Psoas muscle (tissue), 8 donors: ENCODE results near the gene GALE. TPM values are rescaled to one million over a fixed set of nuclear protein-coding genes. Genes with fewer than 3 reads are reported as not detected.
"Not testable (repeated sequence)": the region's sequence is repeated elsewhere in the genome, so short reads cannot be mapped to it uniquely, and the experiment has no call there.

Experiments
- ATAC-seq, 4 donors: fragments of 200-7000 bp; cut with Tn5 transposase; one replicate each; pipeline ENCODE4 v1.9.1; 2020; ENCODE audit warnings: moderate library complexity in 3 of 4, mild to moderate bottlenecking in 2 of 4
- DNase-seq, 2 donors: peaks; one replicate each; pipeline ENCODE4 v3.0.0-alpha.2; 2020
- H3K27ac ChIP-seq: fragments of 200-600 bp; one replicate; pipeline ENCODE4 v1.8.0; 2022
- H3K27me3 ChIP-seq, 3 donors: fragments of 200-600 bp in 1 of 3; one replicate each; pipeline versions ENCODE4 v1.6.1 to v1.8.0; 2013 to 2022; ENCODE audit warnings: low read length in 2 of 3, mild to moderate bottlenecking in 2 of 3, moderate library complexity in 1 of 3; ENCODE audit not compliant: insufficient read depth in 3 of 3
- H3K36me3 ChIP-seq, 2 donors: fragments of 200-600 bp in 1 of 2; one replicate each; pipeline versions ENCODE4 v1.6.1 to v1.8.0; 2013 to 2022; ENCODE audit warnings: low read depth in 1 of 2, mild to moderate bottlenecking in 1 of 2, moderate library complexity in 1 of 2; ENCODE audit not compliant: insufficient read depth in 1 of 2
- H3K4me1 ChIP-seq: fragments of 200-600 bp; one replicate; pipeline ENCODE4 v1.8.0; 2022
- H3K4me3 ChIP-seq: fragments of 200-600 bp; one replicate; pipeline ENCODE4 v1.8.0; 2022; ENCODE audit warnings: mild to moderate bottlenecking
- H3K9me3 ChIP-seq: fragments of 200-600 bp; one replicate; pipeline ENCODE4 v1.8.0; 2022
- WGBS, 3 donors: extraction: QIAGEN DNeasy Blood & Tissue Kit; methylation state at CpG; one replicate each; pipeline versions ENCODE4 v1.1.6 to v1.1.7; 2013; 5-methylcytosine and 5-hydroxymethylcytosine counted together
- intact Hi-C, 2 donors: fragments of 100-400 bp; cut with DNase I; formaldehyde crosslinking; loops; one replicate each; pipeline versions ENCODE4 v1.11.0 to v1.14.2; 2022
- polyA plus RNA-seq, 3 donors: library from polyadenylated mRNA; stranded (reverse); fragments of 200-250 nt; gene quantifications; one replicate each; pipeline ENCODE4 v1.2.3, GENCODE V29; 2013
- total RNA-seq, 4 donors: library from RNA; stranded (reverse); fragmentation: NEBNext Ultra II Directional in 2 of 4; extraction: Animal tissue kit (Norgen Biotek cat#: 25700) in 2 of 4; gene quantifications; one replicate each; pipeline versions ENCODE4 v1.2.1 to v1.2.4, GENCODE V29; 2021 to 2023
- TF ChIP-seq, protein P1 (sequence below): fragments of 200-600 bp; IDR thresholded peaks from one replicate; pipeline ENCODE4 v1.8.0; 2022; ENCODE audit warnings: antibody characterized with exemption
- donor health status: healthy with polysubstance abuse.
- donor health status: DM: no; HTN: no; CAD: no; lungs with moderate emphysema.
- donor health status: Bipolar disorder and iron deficiency.
- donor health status: healthy.
- donor health status: DM: yes; HTN: yes; CAD: no.
- donor health status: DM: no; HTN: no; CAD: no.
- donor health status: DM: no; HTN: no; CAD: no.
- donor health status: DM: yes; HTN: yes; CAD: no.

The GALE gene
- total and polyA plus RNA-seq, 7 donors: 6.4 to 69.9 (median 7.7) TPM

DNA sequence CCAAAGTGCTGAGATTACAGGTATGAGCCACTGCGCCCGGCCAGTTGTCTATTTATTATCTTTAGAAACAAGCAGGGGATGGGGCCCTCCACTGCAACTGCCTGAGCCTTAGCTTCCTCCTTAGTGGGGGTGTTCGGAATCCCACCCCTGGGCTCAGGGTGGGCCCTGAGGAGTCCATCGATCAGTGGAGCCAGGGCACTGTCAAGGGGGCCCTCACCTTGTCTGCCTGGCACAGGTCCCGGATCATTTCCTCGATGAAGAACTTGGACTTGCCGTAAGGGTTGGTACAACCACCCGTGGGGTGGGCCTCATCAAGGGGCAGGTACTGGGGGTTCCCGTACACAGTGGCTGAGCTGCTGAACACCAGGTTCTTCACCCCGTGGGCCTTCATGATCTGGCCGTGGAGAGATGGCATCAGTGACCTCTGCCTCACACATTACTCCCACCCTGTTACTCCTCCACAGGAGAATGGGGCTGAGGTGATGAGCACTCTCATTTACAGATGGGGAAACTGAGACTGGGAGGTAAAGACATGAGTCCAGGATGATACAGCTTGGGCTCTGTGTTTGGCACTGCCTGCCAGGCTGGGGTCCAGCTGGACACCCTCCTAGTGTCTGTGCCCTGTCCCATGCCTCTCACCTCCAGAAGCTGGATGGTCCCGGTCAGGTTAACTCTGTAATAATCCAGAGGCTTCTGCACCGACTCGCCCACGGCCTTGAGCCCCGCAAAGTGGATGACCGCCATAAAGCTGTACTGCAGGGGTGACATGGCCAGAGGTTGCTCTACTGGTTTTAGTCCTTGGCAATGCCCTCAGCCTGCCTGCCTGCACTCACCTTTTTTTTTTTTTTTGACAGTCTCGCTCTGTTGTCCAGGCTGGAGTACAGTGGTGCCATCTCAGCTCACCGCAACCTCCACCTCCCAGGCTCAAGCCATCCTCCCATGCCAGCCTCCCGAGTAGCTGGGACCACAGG is 2.8 kb downstream of the GALE start:
- DNase-seq: no peak
- 67 to 78% (median 73%) methylated on average over 19 to 20 of the region's 20 CpGs for WGBS, 3 donors
- peaks cover 18% of the 10 kb centered on the region for H3K4me1 ChIP-seq
- no peak overlapping the region for H3K4me3 ChIP-seq
- no peak overlapping the region for H3K27ac ChIP-seq
- TF ChIP-seq, protein P1, sequence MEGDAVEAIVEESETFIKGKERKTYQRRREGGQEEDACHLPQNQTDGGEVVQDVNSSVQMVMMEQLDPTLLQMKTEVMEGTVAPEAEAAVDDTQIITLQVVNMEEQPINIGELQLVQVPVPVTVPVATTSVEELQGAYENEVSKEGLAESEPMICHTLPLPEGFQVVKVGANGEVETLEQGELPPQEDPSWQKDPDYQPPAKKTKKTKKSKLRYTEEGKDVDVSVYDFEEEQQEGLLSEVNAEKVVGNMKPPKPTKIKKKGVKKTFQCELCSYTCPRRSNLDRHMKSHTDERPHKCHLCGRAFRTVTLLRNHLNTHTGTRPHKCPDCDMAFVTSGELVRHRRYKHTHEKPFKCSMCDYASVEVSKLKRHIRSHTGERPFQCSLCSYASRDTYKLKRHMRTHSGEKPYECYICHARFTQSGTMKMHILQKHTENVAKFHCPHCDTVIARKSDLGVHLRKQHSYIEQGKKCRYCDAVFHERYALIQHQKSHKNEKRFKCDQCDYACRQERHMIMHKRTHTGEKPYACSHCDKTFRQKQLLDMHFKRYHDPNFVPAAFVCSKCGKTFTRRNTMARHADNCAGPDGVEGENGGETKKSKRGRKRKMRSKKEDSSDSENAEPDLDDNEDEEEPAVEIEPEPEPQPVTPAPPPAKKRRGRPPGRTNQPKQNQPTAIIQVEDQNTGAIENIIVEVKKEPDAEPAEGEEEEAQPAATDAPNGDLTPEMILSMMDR: no peak
- no peaks in the 10 kb centered on the region for H3K9me3 ChIP-seq
- no peaks in the 10 kb centered on the region for H3K27me3 ChIP-seq
- no peak for ATAC-seq
- peaks cover 0 to 38% of the 10 kb centered on the region in 2 donors for H3K36me3 ChIP-seq
- intact Hi-C loops: no loop called here

DNA sequence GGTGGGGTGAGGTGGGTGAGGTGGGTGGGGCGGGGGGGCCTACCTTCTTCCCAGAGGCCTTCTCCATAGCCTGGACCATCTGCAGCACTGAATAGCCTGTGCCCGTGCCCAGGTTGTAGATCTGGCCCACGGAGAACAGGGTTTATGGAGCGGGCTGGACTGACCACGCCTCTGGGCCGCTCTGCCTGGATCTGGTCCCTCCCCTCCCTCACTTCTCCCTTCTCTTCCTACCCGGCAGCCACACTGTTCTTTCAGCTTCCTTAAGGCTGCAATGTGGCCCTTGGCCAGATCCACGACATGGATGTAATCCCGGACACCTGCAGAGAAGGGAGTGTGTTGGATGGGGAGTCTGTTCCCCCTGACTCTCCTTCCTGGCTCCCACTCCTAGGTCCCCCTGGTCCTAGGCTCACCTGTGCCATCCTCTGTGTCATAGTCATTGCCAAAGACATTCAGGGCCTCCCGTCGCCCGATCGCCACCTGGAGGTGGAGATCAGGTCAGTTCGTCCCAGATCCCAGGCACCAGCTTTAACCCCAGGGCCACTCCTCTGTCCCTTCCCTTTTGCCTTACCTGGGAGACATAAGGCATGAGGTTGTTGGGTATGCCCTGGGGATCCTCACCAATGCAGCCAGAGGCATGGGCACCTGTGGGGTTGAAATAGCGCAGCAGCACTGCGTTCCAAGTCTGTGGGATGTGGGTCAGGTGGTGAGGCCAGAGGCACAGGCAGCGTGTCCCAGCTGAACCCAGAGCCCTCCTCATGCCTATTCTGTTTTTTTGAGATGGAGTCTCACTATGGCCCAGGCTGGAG is 3.9 kb downstream of the GALE start:
- TF ChIP-seq, protein P1: no peak
- intact Hi-C loops: no loop called here
- Histone ChIP-seq H3K27ac (no peak overlapping the region), H3K27me3 (no peaks in the 10 kb centered on the region), H3K4me3 (no peak overlapping the region), H3K4me1 (peaks cover 25% of the 10 kb centered on the region), H3K36me3 (peaks cover 0 to 32% of the 10 kb centered on the region in 2 donors), H3K9me3 (no peaks in the 10 kb centered on the region)
- DNase-seq (no peak), ATAC-seq (no peak)
- 58 to 66% (median 61%) methylated on average over 17 of the region's 17 CpGs for WGBS, 3 donors

DNA sequence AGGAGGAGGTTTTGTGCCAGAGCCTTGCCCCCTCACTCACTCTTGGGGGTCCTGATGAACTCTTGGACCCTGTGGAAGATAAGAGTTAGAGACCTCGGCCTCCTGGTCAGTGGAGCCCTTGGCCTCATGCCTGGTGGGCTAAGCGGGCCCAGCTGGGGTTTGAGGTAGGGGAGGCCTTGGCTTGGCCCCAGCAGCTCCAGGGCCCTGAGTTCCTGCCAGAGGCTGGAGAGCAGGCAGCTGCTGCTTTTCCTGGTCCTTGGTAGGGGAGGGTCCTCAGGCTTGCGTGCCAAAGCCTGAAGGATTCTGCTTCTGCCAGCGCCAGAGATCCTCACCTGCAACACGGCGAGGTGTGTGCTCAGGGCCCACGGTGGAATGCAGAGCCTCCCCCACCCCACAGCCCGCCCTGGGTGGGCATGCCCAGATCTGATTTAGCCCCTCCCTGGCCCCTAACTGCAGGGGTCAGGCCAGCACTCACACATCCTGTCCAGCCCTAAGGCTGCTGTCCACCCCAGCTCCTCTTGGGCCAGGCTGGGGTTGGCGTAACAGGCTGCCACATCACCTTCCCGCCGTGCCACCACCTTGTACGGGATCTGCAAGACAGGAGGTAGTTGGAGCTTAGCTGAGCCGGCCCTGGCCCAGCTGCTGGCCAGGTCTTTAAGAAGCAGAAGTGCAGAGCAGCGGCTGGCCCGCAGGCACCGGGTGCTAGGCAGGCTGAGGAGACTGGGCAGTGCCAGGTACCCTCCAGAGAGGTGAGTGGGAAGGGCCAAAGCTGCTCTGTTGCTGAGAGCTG is 4.7 kb downstream of the GALE start:
- Histone ChIP-seq H3K9me3 (no peaks in the 10 kb centered on the region), H3K27me3 (no peaks in the 10 kb centered on the region), H3K4me1 (peaks cover 25% of the 10 kb centered on the region), H3K36me3 (peaks cover 0 to 32% of the 10 kb centered on the region in 2 donors), H3K4me3 (no peak overlapping the region), H3K27ac (no peak overlapping the region)
- TF ChIP-seq, protein P1: no peak
- intact Hi-C loops: no loop called here
- WGBS, 3 donors: 64 to 81% (median 74%) methylated on average over 16 of the region's 16 CpGs
- DNase-seq (no peak), ATAC-seq (no peak)

DNA sequence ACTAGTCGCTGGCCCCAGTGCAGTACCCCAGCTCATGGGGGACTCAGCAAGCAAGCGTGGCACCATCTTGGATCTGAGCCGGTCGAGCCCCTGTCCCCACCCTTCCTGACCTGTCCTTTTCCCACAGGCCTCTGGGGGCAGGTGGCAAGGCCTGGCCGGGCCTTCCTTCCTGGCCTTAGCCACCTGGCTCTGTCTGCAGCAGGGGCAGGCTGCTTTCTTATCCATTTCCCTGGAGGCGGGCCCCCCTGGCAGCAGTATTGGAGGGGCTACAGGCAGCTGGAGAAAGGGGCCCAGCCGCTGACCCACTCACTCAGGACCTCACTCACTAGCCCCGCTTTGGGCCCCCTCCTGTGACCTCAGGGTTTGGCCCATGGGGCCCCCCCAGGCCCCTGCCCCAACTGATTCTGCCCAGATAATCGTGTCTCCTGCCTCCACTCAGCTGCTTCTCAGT is 5.8 kb downstream of the GALE start:
- ATAC-seq, H3K27ac ChIP-seq, H3K27me3 ChIP-seq, H3K4me3 ChIP-seq, intact Hi-C loops, DNase-seq, H3K9me3 ChIP-seq: not testable (repeated sequence)
- peaks cover 0 to 32% of the 10 kb centered on the region in 2 donors for H3K36me3 ChIP-seq
- peaks cover 32% of the 10 kb centered on the region for H3K4me1 ChIP-seq
- 63 to 77% (median 67%) methylated on average over 7 to 9 of the region's 9 CpGs for WGBS, 3 donors
